CD14-positive monocyte (primary cell): ENCODE data around the gene ATP6V1G1. TPM values are rescaled to one million over a fixed set of nuclear protein-coding genes. Genes with fewer than 3 reads are reported as not detected.
A peak's percentile ranks its signal among the peaks of the same experiment; 100 is the strongest.

ENCODE experiments used
- DNase-seq, 3 donors: peaks; one replicate each; pipeline ENCODE4 v3.0.0-alpha.2; 2011 to 2022
- H2AFZ ChIP-seq: 2 replicates; pipeline ENCODE4 v1.6.0; 2012; ENCODE audit warnings: mild to moderate bottlenecking, low read depth, low read length, inconsistent platforms; ENCODE audit not compliant: insufficient read depth, poor library complexity, severe bottlenecking
- H3K27ac ChIP-seq, 2 donors: 1 replicate in 1 of 2; 2 replicates in 1 of 2; pipeline ENCODE4 v1.5.1; 2012 to 2013; ENCODE audit warnings: low read length in 2 of 2, control low read depth in 1 of 2, inconsistent platforms in 1 of 2, low read depth in 1 of 2, mild to moderate bottlenecking in 1 of 2
- H3K27me3 ChIP-seq, 2 donors: one replicate each; pipeline versions ENCODE4 v1.6.0 to v1.6.1; 2011 to 2013; ENCODE audit warnings: low read length in 2 of 2; ENCODE audit not compliant: control insufficient read depth in 2 of 2, insufficient read depth in 2 of 2
- H3K36me3 ChIP-seq, 2 donors: replicated peaks in 1 of 2; 1 replicate in 1 of 2; 2 replicates in 1 of 2; pipeline versions ENCODE4 v1.5.1 to v1.6.1; 2012 to 2013; ENCODE audit warnings: low read length in 2 of 2, control low read depth in 1 of 2, inconsistent platforms in 1 of 2, mild to moderate bottlenecking in 1 of 2; ENCODE audit not compliant: insufficient read depth in 2 of 2, control insufficient read depth in 1 of 2
- H3K4me1 ChIP-seq, 2 donors: 1 replicate in 1 of 2; 2 replicates in 1 of 2; pipeline versions ENCODE4 v1.5.1 to v1.6.1; 2012 to 2013; ENCODE audit warnings: low read length in 2 of 2, control low read depth in 1 of 2, inconsistent platforms in 1 of 2, mild to moderate bottlenecking in 1 of 2, moderate library complexity in 1 of 2; ENCODE audit not compliant: insufficient read depth in 2 of 2, control insufficient read depth in 1 of 2
- H3K4me2 ChIP-seq: replicated peaks from 2 replicates; pipeline ENCODE3; 2012; ENCODE audit warnings: low read length, moderate library complexity, mild to moderate bottlenecking; ENCODE audit not compliant: poor library complexity, severe bottlenecking; ENCODE audit errors: extremely low read depth
- H3K4me3 ChIP-seq, 3 experiments: fragments of 200-600 bp in 1 of 3; sonication (generic) in 1 of 3; replicated peaks in 1 of 3; 1 replicate in 2 of 3; 2 replicates in 1 of 3; pipeline ENCODE4 v1.5.1; 2011 to 2013; ENCODE audit warnings: low read length in 3 of 3, mild to moderate bottlenecking in 3 of 3, control low read depth in 2 of 3, low read depth in 2 of 3, inconsistent platforms in 1 of 3, moderate library complexity in 1 of 3
- H3K79me2 ChIP-seq: 2 replicates; pipeline ENCODE4 v1.6.0; 2012; ENCODE audit warnings: mild to moderate bottlenecking, control low read depth, inconsistent platforms, low read length, moderate library complexity; ENCODE audit not compliant: insufficient read depth
- H3K9ac ChIP-seq: 2 replicates; pipeline ENCODE4 v1.6.0; 2017; ENCODE audit warnings: low read length, mild to moderate bottlenecking; ENCODE audit not compliant: insufficient read depth, poor library complexity, severe bottlenecking
- H3K9me3 ChIP-seq, 2 donors: replicated peaks in 1 of 2; 1 replicate in 1 of 2; 2 replicates in 1 of 2; pipeline versions ENCODE4 v1.5.1 to v1.6.1; 2012 to 2013; ENCODE audit warnings: low read length in 2 of 2, control low read depth in 1 of 2; ENCODE audit not compliant: control insufficient read depth in 1 of 2, insufficient read depth in 1 of 2
- H4K20me1 ChIP-seq: 2 replicates; pipeline ENCODE4 v1.6.0; 2012; ENCODE audit warnings: mild to moderate bottlenecking, low read length, control low read depth, moderate library complexity; ENCODE audit not compliant: insufficient read depth
- H3K27ac Mint-ChIP-seq, 7 donors: one replicate each; pipeline ENCODE4 v1.8.0; 2020; ENCODE audit warnings: mild to moderate bottlenecking in 7 of 7, mixed read lengths in 7 of 7, moderate library complexity in 6 of 7, inconsistent platforms in 2 of 7
- H3K27me3 Mint-ChIP-seq, 3 donors: one replicate each; pipeline ENCODE4 v1.8.0; 2021 to 2022; ENCODE audit warnings: low read depth in 3 of 3, mild to moderate bottlenecking in 3 of 3, mixed read lengths in 3 of 3, moderate library complexity in 3 of 3, inconsistent platforms in 1 of 3
- H3K36me3 Mint-ChIP-seq, 2 donors: one replicate each; pipeline ENCODE4 v1.8.0; 2020; ENCODE audit warnings: mixed read lengths in 2 of 2, inconsistent platforms in 1 of 2, mild to moderate bottlenecking in 1 of 2
- H3K4me1 Mint-ChIP-seq: one replicate; pipeline ENCODE4 v1.8.0; 2020; ENCODE audit warnings: mild to moderate bottlenecking, mixed read lengths
- H3K4me3 Mint-ChIP-seq, 2 donors: one replicate each; pipeline ENCODE4 v1.8.0; 2020; ENCODE audit warnings: mild to moderate bottlenecking in 2 of 2, mixed read lengths in 2 of 2, moderate library complexity in 1 of 2
- H3K9me3 Mint-ChIP-seq, 7 donors: one replicate each; pipeline ENCODE4 v1.8.0; 2020 to 2022; ENCODE audit warnings: mixed read lengths in 7 of 7, mild to moderate bottlenecking in 6 of 7, moderate library complexity in 6 of 7, inconsistent platforms in 2 of 7
- CTCF ChIP-seq: fragments of 200-600 bp; IDR thresholded peaks from one replicate; pipeline ENCODE4 v1.8.0; 2022; ENCODE audit warnings: antibody characterized with exemption, mild to moderate bottlenecking
- WGBS: methylation state at CpG from one replicate; pipeline ENCODE4 v1.1.5; 2013; ENCODE audit warnings: missing lambda C conversion rate; ENCODE audit not compliant: insufficient coverage; 5-methylcytosine and 5-hydroxymethylcytosine counted together
- intact Hi-C, 2 donors: fragments of 100-400 bp; cut with micrococcal nuclease; formaldehyde crosslinking; loops; one replicate each; pipeline versions ENCODE4 v1.15.0 to v1.15.1; 2023
- polyA plus RNA-seq, 3 donors: library from polyadenylated mRNA; depleted of rRNA in 1 of 3; unstranded in 2 of 3; stranded (reverse) in 1 of 3; fragments of 300-500 nt in 2 of 3; fragments of >200 nt in 1 of 3; fragmentation: Illumina TruSeq in 2 of 3; gene quantifications; 1 replicate in 2 of 3; 2 replicates in 1 of 3; pipeline ENCODE4 v1.2.3, GENCODE V29; 2012 to 2021

ATP6V1G1 gene
- polyA plus RNA-seq, 3 donors = 146 to 226 (median 214) TPM

GRCh38 chr9:114608525-114608796 is 20.9 kb downstream of the ATP6V1G1 start:
- H2AFZ ChIP-seq = no peak overlapping the region
- H3K4me2 ChIP-seq = no peak overlapping the region
- no peak overlapping the region for H3K4me3 ChIP-seq
- no peak overlapping the region for H3K4me3 Mint-ChIP-seq
- WGBS = no CpG with 5 or more reads among the region's 2 CpGs
- H3K4me1 Mint-ChIP-seq = peaks cover 56% of the 10 kb centered on the region
- H3K36me3 Mint-ChIP-seq = peaks cover 15 to 17% of the 10 kb centered on the region in 2 donors
- no peaks in the 10 kb centered on the region for H3K9me3 Mint-ChIP-seq
- intact Hi-C loops = no loop called here
- peaks cover 0 to 2% (median 2%) of the 10 kb centered on the region in 3 donors for H3K27me3 Mint-ChIP-seq
- no peak for DNase-seq
- no peaks in the 10 kb centered on the region for H3K9me3 ChIP-seq
- no peak overlapping the region for H3K9ac ChIP-seq
- no peaks in the 10 kb centered on the region for H3K27me3 ChIP-seq
- no peak for TF ChIP-seq CTCF
- no peak overlapping the region for H3K27ac ChIP-seq
- no peaks in the 10 kb centered on the region for H3K36me3 ChIP-seq
- no peak overlapping the region for H3K27ac Mint-ChIP-seq
- peaks cover 14% of the 10 kb centered on the region for H3K79me2 ChIP-seq
- peaks cover 5% of the 10 kb centered on the region for H4K20me1 ChIP-seq
- peaks cover 29 to 40% of the 10 kb centered on the region in 2 donors for H3K4me1 ChIP-seq

- H3K4me1 ChIP-seq = peaks cover 45 to 60% of the 10 kb centered on the region in 2 donors
- H2AFZ ChIP-seq = peak overlapping the region; percentile 89
- Mint-ChIP-seq H3K9me3 (no peaks in the 10 kb centered on the region), H3K27me3 (peaks cover 0 to 3% (median 2%) of the 10 kb centered on the region in 3 donors), H3K4me3 (peak overlapping the region; percentile 84 to 92), H3K36me3 (peaks cover 12% of the 10 kb centered on the region in 2 donors), H3K4me1 (peaks cover 66% of the 10 kb centered on the region), H3K27ac (peak overlapping the region; percentile 88 to 96 (median 92))
- TF ChIP-seq CTCF = no peak
- intact Hi-C loops = loop anchor here in 1 of 2 donors (10.0 kb wide), 1 partner anchor 127 kb away; no protein-coding TSS in a partner anchor
- peak overlapping the region; percentile 62 to 95 (median 82) for H3K4me3 ChIP-seq
- no peaks in the 10 kb centered on the region for H3K36me3 ChIP-seq
- H3K79me2 ChIP-seq = peaks cover 34% of the 10 kb centered on the region
- DNase-seq = peak; percentile 55 to 70 (median 69)
- H3K9ac ChIP-seq = peak overlapping the region; percentile 80
- peaks cover 5% of the 10 kb centered on the region for H4K20me1 ChIP-seq
- H3K27me3 ChIP-seq = no peaks in the 10 kb centered on the region
- no peaks in the 10 kb centered on the region for H3K9me3 ChIP-seq
- peak overlapping the region; percentile 82 for H3K4me2 ChIP-seq
- H3K27ac ChIP-seq = peak overlapping the region; percentile 87 to 90
- 1% methylated on average over 50 of the region's 58 CpGs for WGBS
These were observed 24.1 kb downstream of the ATP6V1G1 start for GRCh38 chr9:114611516-114612271.
